CD14-positive monocyte (primary cell): Measurements from ENCODE around the gene SMARCA2. TPM values are rescaled to one million over a fixed set of nuclear protein-coding genes. Genes with fewer than 3 reads are reported as not detected.
A peak's percentile ranks its signal among the peaks of the same experiment; 100 is the strongest.

Source experiments
- DNase-seq, 3 donors: peaks; one replicate each; pipeline ENCODE4 v3.0.0-alpha.2; 2011 to 2022
- H2AFZ ChIP-seq: 2 replicates; pipeline ENCODE4 v1.6.0; 2012; ENCODE audit warnings: mild to moderate bottlenecking, low read depth, low read length, inconsistent platforms; ENCODE audit not compliant: insufficient read depth, poor library complexity, severe bottlenecking
- H3K27ac ChIP-seq, 2 donors: 1 replicate in 1 of 2; 2 replicates in 1 of 2; pipeline ENCODE4 v1.5.1; 2012 to 2013; ENCODE audit warnings: low read length in 2 of 2, control low read depth in 1 of 2, inconsistent platforms in 1 of 2, low read depth in 1 of 2, mild to moderate bottlenecking in 1 of 2
- H3K27me3 ChIP-seq, 2 donors: one replicate each; pipeline versions ENCODE4 v1.6.0 to v1.6.1; 2011 to 2013; ENCODE audit warnings: low read length in 2 of 2; ENCODE audit not compliant: control insufficient read depth in 2 of 2, insufficient read depth in 2 of 2
- H3K36me3 ChIP-seq, 2 donors: replicated peaks in 1 of 2; 1 replicate in 1 of 2; 2 replicates in 1 of 2; pipeline versions ENCODE4 v1.5.1 to v1.6.1; 2012 to 2013; ENCODE audit warnings: low read length in 2 of 2, control low read depth in 1 of 2, inconsistent platforms in 1 of 2, mild to moderate bottlenecking in 1 of 2; ENCODE audit not compliant: insufficient read depth in 2 of 2, control insufficient read depth in 1 of 2
- H3K4me1 ChIP-seq, 2 donors: 1 replicate in 1 of 2; 2 replicates in 1 of 2; pipeline versions ENCODE4 v1.5.1 to v1.6.1; 2012 to 2013; ENCODE audit warnings: low read length in 2 of 2, control low read depth in 1 of 2, inconsistent platforms in 1 of 2, mild to moderate bottlenecking in 1 of 2, moderate library complexity in 1 of 2; ENCODE audit not compliant: insufficient read depth in 2 of 2, control insufficient read depth in 1 of 2
- H3K4me2 ChIP-seq: replicated peaks from 2 replicates; pipeline ENCODE3; 2012; ENCODE audit warnings: low read length, moderate library complexity, mild to moderate bottlenecking; ENCODE audit not compliant: poor library complexity, severe bottlenecking; ENCODE audit errors: extremely low read depth
- H3K4me3 ChIP-seq, 3 experiments: fragments of 200-600 bp in 1 of 3; sonication (generic) in 1 of 3; replicated peaks in 1 of 3; 1 replicate in 2 of 3; 2 replicates in 1 of 3; pipeline ENCODE4 v1.5.1; 2011 to 2013; ENCODE audit warnings: low read length in 3 of 3, mild to moderate bottlenecking in 3 of 3, control low read depth in 2 of 3, low read depth in 2 of 3, inconsistent platforms in 1 of 3, moderate library complexity in 1 of 3
- H3K79me2 ChIP-seq: 2 replicates; pipeline ENCODE4 v1.6.0; 2012; ENCODE audit warnings: mild to moderate bottlenecking, control low read depth, inconsistent platforms, low read length, moderate library complexity; ENCODE audit not compliant: insufficient read depth
- H3K9ac ChIP-seq: 2 replicates; pipeline ENCODE4 v1.6.0; 2017; ENCODE audit warnings: low read length, mild to moderate bottlenecking; ENCODE audit not compliant: insufficient read depth, poor library complexity, severe bottlenecking
- H3K9me3 ChIP-seq, 2 donors: replicated peaks in 1 of 2; 1 replicate in 1 of 2; 2 replicates in 1 of 2; pipeline versions ENCODE4 v1.5.1 to v1.6.1; 2012 to 2013; ENCODE audit warnings: low read length in 2 of 2, control low read depth in 1 of 2; ENCODE audit not compliant: control insufficient read depth in 1 of 2, insufficient read depth in 1 of 2
- H4K20me1 ChIP-seq: 2 replicates; pipeline ENCODE4 v1.6.0; 2012; ENCODE audit warnings: mild to moderate bottlenecking, low read length, control low read depth, moderate library complexity; ENCODE audit not compliant: insufficient read depth
- H3K27ac Mint-ChIP-seq, 7 donors: one replicate each; pipeline ENCODE4 v1.8.0; 2020; ENCODE audit warnings: mild to moderate bottlenecking in 7 of 7, mixed read lengths in 7 of 7, moderate library complexity in 6 of 7, inconsistent platforms in 2 of 7
- H3K27me3 Mint-ChIP-seq, 3 donors: one replicate each; pipeline ENCODE4 v1.8.0; 2021 to 2022; ENCODE audit warnings: low read depth in 3 of 3, mild to moderate bottlenecking in 3 of 3, mixed read lengths in 3 of 3, moderate library complexity in 3 of 3, inconsistent platforms in 1 of 3
- H3K36me3 Mint-ChIP-seq, 2 donors: one replicate each; pipeline ENCODE4 v1.8.0; 2020; ENCODE audit warnings: mixed read lengths in 2 of 2, inconsistent platforms in 1 of 2, mild to moderate bottlenecking in 1 of 2
- H3K4me1 Mint-ChIP-seq: one replicate; pipeline ENCODE4 v1.8.0; 2020; ENCODE audit warnings: mild to moderate bottlenecking, mixed read lengths
- H3K4me3 Mint-ChIP-seq, 2 donors: one replicate each; pipeline ENCODE4 v1.8.0; 2020; ENCODE audit warnings: mild to moderate bottlenecking in 2 of 2, mixed read lengths in 2 of 2, moderate library complexity in 1 of 2
- H3K9me3 Mint-ChIP-seq, 7 donors: one replicate each; pipeline ENCODE4 v1.8.0; 2020 to 2022; ENCODE audit warnings: mixed read lengths in 7 of 7, mild to moderate bottlenecking in 6 of 7, moderate library complexity in 6 of 7, inconsistent platforms in 2 of 7
- WGBS: methylation state at CpG from one replicate; pipeline ENCODE4 v1.1.5; 2013; ENCODE audit warnings: missing lambda C conversion rate; ENCODE audit not compliant: insufficient coverage; 5-methylcytosine and 5-hydroxymethylcytosine counted together
- intact Hi-C, 2 donors: fragments of 100-400 bp; cut with micrococcal nuclease; formaldehyde crosslinking; loops; one replicate each; pipeline versions ENCODE4 v1.15.0 to v1.15.1; 2023
- polyA plus RNA-seq, 3 donors: library from polyadenylated mRNA; depleted of rRNA in 1 of 3; unstranded in 2 of 3; stranded (reverse) in 1 of 3; fragments of 300-500 nt in 2 of 3; fragments of >200 nt in 1 of 3; fragmentation: Illumina TruSeq in 2 of 3; gene quantifications; 1 replicate in 2 of 3; 2 replicates in 1 of 3; pipeline ENCODE4 v1.2.3, GENCODE V29; 2012 to 2021
- TF ChIP-seq, protein P1 (sequence below): fragments of 200-600 bp; IDR thresholded peaks from one replicate; pipeline ENCODE4 v1.8.0; 2022; ENCODE audit warnings: antibody characterized with exemption, mild to moderate bottlenecking

The SMARCA2 gene
- polyA plus RNA-seq, 3 donors: 11.0 to 54.7 (median 11.8) TPM

DNA sequence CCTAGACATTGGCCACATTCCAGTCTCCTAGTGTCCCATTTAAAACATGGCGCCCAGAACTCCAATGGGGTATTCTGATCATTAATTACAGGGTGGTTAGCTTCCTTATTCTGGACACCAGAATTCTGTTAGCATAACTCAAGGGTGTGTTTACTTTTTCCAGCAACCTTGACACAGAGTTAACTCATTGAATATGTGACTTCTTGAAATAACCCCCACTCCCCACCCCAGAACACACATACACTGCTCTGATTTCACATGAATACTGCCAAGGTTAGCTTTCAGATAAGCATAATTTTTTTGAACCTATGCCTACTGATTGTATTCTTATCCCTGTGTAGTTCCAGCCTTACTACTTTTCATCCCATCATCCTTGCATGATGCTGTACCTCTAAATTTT, 151.1 kb downstream of the SMARCA2 start:
- Mint-ChIP-seq H3K27me3 (no peaks in the 10 kb centered on the region), H3K27ac (no peak overlapping the region), H3K4me1 (peaks cover 29% of the 10 kb centered on the region), H3K9me3 (peaks cover 0 to 5% (median 0%) of the 10 kb centered on the region in 7 donors), H3K4me3 (no peak overlapping the region), H3K36me3 (peaks cover 64 to 82% of the 10 kb centered on the region in 2 donors)
- TF ChIP-seq, protein P1, sequence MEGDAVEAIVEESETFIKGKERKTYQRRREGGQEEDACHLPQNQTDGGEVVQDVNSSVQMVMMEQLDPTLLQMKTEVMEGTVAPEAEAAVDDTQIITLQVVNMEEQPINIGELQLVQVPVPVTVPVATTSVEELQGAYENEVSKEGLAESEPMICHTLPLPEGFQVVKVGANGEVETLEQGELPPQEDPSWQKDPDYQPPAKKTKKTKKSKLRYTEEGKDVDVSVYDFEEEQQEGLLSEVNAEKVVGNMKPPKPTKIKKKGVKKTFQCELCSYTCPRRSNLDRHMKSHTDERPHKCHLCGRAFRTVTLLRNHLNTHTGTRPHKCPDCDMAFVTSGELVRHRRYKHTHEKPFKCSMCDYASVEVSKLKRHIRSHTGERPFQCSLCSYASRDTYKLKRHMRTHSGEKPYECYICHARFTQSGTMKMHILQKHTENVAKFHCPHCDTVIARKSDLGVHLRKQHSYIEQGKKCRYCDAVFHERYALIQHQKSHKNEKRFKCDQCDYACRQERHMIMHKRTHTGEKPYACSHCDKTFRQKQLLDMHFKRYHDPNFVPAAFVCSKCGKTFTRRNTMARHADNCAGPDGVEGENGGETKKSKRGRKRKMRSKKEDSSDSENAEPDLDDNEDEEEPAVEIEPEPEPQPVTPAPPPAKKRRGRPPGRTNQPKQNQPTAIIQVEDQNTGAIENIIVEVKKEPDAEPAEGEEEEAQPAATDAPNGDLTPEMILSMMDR: no peak
- no peaks in the 10 kb centered on the region for H3K27me3 ChIP-seq
- no CpG with 5 or more reads among the region's 1 CpG for WGBS
- H3K27ac ChIP-seq: no peak overlapping the region
- H3K4me1 ChIP-seq: peaks cover 19 to 24% of the 10 kb centered on the region in 2 donors
- DNase-seq: no peak
- no peak overlapping the region for H3K9ac ChIP-seq
- no peak overlapping the region for H2AFZ ChIP-seq
- no peak overlapping the region for H3K4me3 ChIP-seq
- peaks cover 43% of the 10 kb centered on the region for H4K20me1 ChIP-seq
- no peaks in the 10 kb centered on the region for H3K9me3 ChIP-seq
- H3K79me2 ChIP-seq: peaks cover 45% of the 10 kb centered on the region
- H3K4me2 ChIP-seq: no peak overlapping the region
- peaks cover 29 to 66% of the 10 kb centered on the region in 2 donors for H3K36me3 ChIP-seq
- intact Hi-C loops: no loop called here

DNA sequence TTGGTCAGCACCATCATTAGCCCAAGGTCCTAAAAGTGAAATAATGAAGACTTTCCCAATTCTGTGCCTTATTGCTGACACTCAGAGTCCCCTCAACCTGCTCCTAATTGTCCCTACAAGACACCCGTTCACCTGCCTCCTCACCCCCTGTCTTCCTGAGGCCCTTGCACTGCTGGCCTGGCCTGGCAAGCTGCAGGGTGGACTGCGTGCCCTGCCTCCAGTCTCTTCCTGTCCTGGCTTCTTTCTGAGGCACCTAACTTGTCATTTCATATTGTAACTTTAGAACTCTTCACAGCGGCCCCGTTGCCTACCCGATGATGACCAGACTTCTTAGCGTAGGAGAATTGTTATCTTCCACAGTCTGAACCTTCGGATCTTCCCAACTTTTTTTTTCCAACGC, 153.9 kb downstream of the SMARCA2 start:
- Histone ChIP-seq H3K27me3 (no peaks in the 10 kb centered on the region), H2AFZ (no peak overlapping the region), H3K27ac (no peak overlapping the region), H3K4me2 (no peak overlapping the region), H3K9ac (no peak overlapping the region), H4K20me1 (peaks cover 38% of the 10 kb centered on the region), H3K79me2 (peaks cover 33% of the 10 kb centered on the region), H3K9me3 (no peaks in the 10 kb centered on the region), H3K4me3 (no peak overlapping the region), H3K36me3 (peaks cover 38 to 88% of the 10 kb centered on the region in 2 donors), H3K4me1 (no peaks in the 10 kb centered on the region)
- intact Hi-C loops: no loop called here
- H3K27ac Mint-ChIP-seq: peak overlapping the region in 2 of 7 donors; percentile 14 to 42
- H3K4me1 Mint-ChIP-seq: peaks cover 3% of the 10 kb centered on the region
- peaks cover 0 to 1% (median 0%) of the 10 kb centered on the region in 7 donors for H3K9me3 Mint-ChIP-seq
- no peak overlapping the region for H3K4me3 Mint-ChIP-seq
- WGBS: 94% methylated on average over 4 of the region's 8 CpGs
- peaks cover 73 to 82% of the 10 kb centered on the region in 2 donors for H3K36me3 Mint-ChIP-seq
- TF ChIP-seq, protein P1: no peak
- H3K27me3 Mint-ChIP-seq: no peaks in the 10 kb centered on the region
- no peak for DNase-seq
